ENCODE measurements around the gene SPINK1. TPM values are rescaled to one million over a fixed set of nuclear protein-coding genes. Genes with fewer than 3 reads are reported as not detected.
A peak's percentile ranks its signal among the peaks of the same experiment; 100 is the strongest.

Gene SPINK1
- total and polyA plus RNA-seq, 2 donors (not counting 1 experiment from before 2014, with no cell fraction given), result not detected

DNA sequence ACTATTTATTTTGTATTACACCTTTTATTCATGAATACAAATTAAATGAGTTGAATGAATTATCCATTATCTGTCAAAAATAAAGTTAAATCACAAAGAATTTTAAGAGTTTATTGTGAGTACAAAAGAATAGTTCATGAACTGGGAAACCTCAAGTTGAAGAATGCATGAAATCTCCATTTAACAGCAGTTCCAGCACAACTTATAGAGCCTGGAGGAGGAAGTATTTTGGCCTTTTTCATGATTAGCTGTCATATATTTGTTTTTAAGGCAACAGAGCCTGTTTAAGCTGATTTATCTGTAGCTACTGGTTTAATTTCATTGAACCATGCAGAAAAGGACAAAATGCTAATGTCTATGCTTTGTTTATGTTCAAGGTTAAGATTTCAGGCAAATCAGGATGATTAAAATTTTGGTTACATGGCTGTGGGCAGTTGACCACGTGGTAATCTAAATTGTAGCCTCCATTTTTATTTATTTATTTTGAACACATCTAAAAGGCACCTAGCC, 12.2 kb downstream of the SPINK1 start:
- Histone ChIP-seq H4K20me1 (ENCODE audit: control insufficient read depth, extremely low read depth, insufficient read depth, low read length) (no peaks in the 10 kb centered on the region), H3K4me3 (replicated peaks in 1 of 4; ENCODE audit: control extremely low read depth in 1 of 4, insufficient read depth in 1 of 4, low read depth in 3 of 4, low read length in 4 of 4) (no peak overlapping the region), H3K27ac (ENCODE audit: insufficient read depth, low read length) (no peak overlapping the region), H3K79me2 (ENCODE audit: control insufficient read depth, insufficient read depth, low read length) (no peaks in the 10 kb centered on the region), H3K36me3 (ENCODE audit: control insufficient read depth, insufficient read depth, low read length) (no peaks in the 10 kb centered on the region), H2AFZ (ENCODE audit: low read length) (no peak overlapping the region), H3K9me3 (ENCODE audit: control insufficient read depth, insufficient read depth, low read depth, low read length) (no peaks in the 10 kb centered on the region), H3K4me1 (ENCODE audit: control insufficient read depth, extremely low read depth, insufficient read depth, low read length) (no peaks in the 10 kb centered on the region), H3K9ac (ENCODE audit: insufficient read depth, low read length) (no peak overlapping the region), H3K27me3 (ENCODE audit: control insufficient read depth, insufficient read depth, low read length) (no peaks in the 10 kb centered on the region), H3K4me2 (ENCODE audit: extremely low read depth, insufficient read depth, low read length) (no peak overlapping the region)
- TF ChIP-seq, protein P1, sequence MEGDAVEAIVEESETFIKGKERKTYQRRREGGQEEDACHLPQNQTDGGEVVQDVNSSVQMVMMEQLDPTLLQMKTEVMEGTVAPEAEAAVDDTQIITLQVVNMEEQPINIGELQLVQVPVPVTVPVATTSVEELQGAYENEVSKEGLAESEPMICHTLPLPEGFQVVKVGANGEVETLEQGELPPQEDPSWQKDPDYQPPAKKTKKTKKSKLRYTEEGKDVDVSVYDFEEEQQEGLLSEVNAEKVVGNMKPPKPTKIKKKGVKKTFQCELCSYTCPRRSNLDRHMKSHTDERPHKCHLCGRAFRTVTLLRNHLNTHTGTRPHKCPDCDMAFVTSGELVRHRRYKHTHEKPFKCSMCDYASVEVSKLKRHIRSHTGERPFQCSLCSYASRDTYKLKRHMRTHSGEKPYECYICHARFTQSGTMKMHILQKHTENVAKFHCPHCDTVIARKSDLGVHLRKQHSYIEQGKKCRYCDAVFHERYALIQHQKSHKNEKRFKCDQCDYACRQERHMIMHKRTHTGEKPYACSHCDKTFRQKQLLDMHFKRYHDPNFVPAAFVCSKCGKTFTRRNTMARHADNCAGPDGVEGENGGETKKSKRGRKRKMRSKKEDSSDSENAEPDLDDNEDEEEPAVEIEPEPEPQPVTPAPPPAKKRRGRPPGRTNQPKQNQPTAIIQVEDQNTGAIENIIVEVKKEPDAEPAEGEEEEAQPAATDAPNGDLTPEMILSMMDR (conservative IDR thresholded peaks at IDR 0.05 in 1 of 2, IDR thresholded peaks at IDR 0.05 in 1 of 2; ENCODE audit: low read depth in 1 of 2, low read length in 2 of 2), result no peak
- TF ChIP-seq EZH2 (IDR thresholded peaks at IDR 0.05; ENCODE audit: low read length, missing control alignments), result no peak
- DNase-seq (ENCODE audit: low read depth in 2 of 2), result no peak

DNA sequence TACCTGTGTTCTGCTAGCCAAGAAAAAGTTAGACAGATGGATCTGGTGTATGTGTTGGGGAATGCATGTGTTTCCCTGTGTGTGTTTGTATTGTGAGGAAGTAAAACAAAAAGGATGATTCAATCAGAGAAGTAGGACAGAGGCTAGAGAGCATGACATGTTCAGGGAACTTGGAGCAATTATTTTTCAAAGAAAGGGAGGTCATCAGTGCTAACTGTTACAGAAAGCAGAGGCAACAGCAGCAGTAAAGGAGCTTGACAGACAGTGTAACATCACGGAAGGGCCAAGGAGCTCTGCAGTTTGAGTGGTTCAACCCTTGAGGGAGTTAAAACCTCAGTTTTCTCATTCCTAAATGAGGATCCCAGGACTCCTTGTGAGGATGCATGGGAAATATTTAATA, 13.2 kb downstream of the SPINK1 start:
- Histone ChIP-seq H3K27me3 (ENCODE audit: control insufficient read depth, insufficient read depth, low read length) (no peaks in the 10 kb centered on the region), H3K27ac (ENCODE audit: insufficient read depth, low read length) (no peak overlapping the region), H2AFZ (ENCODE audit: low read length) (no peak overlapping the region), H4K20me1 (ENCODE audit: control insufficient read depth, extremely low read depth, insufficient read depth, low read length) (no peaks in the 10 kb centered on the region), H3K4me2 (ENCODE audit: extremely low read depth, insufficient read depth, low read length) (no peak overlapping the region), H3K36me3 (ENCODE audit: control insufficient read depth, insufficient read depth, low read length) (no peaks in the 10 kb centered on the region), H3K4me3 (replicated peaks in 1 of 4; ENCODE audit: control extremely low read depth in 1 of 4, insufficient read depth in 1 of 4, low read depth in 3 of 4, low read length in 4 of 4) (no peak overlapping the region), H3K9ac (ENCODE audit: insufficient read depth, low read length) (no peak overlapping the region), H3K9me3 (ENCODE audit: control insufficient read depth, insufficient read depth, low read depth, low read length) (no peaks in the 10 kb centered on the region), H3K79me2 (ENCODE audit: control insufficient read depth, insufficient read depth, low read length) (no peaks in the 10 kb centered on the region), H3K4me1 (ENCODE audit: control insufficient read depth, extremely low read depth, insufficient read depth, low read length) (no peaks in the 10 kb centered on the region)
- TF ChIP-seq, protein P1 (conservative IDR thresholded peaks at IDR 0.05 in 1 of 2, IDR thresholded peaks at IDR 0.05 in 1 of 2; ENCODE audit: low read depth in 1 of 2, low read length in 2 of 2), result no peak
- no peak for TF ChIP-seq EZH2 (IDR thresholded peaks at IDR 0.05; ENCODE audit: low read length, missing control alignments)
- peak in 1 of 2 donors; percentile 20 for DNase-seq (ENCODE audit: low read depth in 2 of 2)

DNA sequence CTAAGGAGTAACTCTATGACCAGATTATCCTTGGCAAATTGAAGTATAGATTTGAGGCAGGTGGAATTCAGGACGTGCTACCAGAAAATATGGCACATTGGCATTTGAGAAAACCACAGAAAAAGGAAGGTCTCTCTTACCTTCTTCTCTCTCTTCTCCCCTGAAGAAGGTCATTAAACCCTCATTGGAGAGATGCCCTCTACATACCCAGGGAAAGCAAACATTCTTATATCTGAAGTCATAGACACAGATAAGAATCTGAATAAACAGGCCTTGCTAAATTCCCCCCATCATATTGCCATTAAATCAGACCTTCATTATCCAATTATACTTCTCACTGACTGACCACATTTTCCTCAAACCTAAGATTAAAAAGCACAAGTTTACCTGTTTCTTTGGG, 17.8 kb downstream of the SPINK1 start:
- H2AFZ ChIP-seq (ENCODE audit: low read length), result no peak overlapping the region
- no peak overlapping the region for H3K9ac ChIP-seq (ENCODE audit: insufficient read depth, low read length)
- no peak overlapping the region for H3K4me3 ChIP-seq (replicated peaks in 1 of 4; ENCODE audit: control extremely low read depth in 1 of 4, insufficient read depth in 1 of 4, low read depth in 3 of 4, low read length in 4 of 4)
- no peak overlapping the region for H3K4me2 ChIP-seq (ENCODE audit: extremely low read depth, insufficient read depth, low read length)
- H3K27ac ChIP-seq (ENCODE audit: insufficient read depth, low read length), result no peak overlapping the region
- no peaks in the 10 kb centered on the region for H3K9me3 ChIP-seq (ENCODE audit: control insufficient read depth, insufficient read depth, low read depth, low read length)
- peak in 1 of 2 donors; percentile 3 for DNase-seq (ENCODE audit: low read depth in 2 of 2)
- H3K4me1 ChIP-seq (ENCODE audit: control insufficient read depth, extremely low read depth, insufficient read depth, low read length), result no peaks in the 10 kb centered on the region
- no peak for TF ChIP-seq EZH2 (IDR thresholded peaks at IDR 0.05; ENCODE audit: low read length, missing control alignments)
- TF ChIP-seq, protein P1 (conservative IDR thresholded peaks at IDR 0.05 in 1 of 2, IDR thresholded peaks at IDR 0.05 in 1 of 2; ENCODE audit: low read depth in 1 of 2, low read length in 2 of 2), result no peak
- H4K20me1 ChIP-seq (ENCODE audit: control insufficient read depth, extremely low read depth, insufficient read depth, low read length), result no peaks in the 10 kb centered on the region
- H3K79me2 ChIP-seq (ENCODE audit: control insufficient read depth, insufficient read depth, low read length), result no peaks in the 10 kb centered on the region
- H3K27me3 ChIP-seq (ENCODE audit: control insufficient read depth, insufficient read depth, low read length), result no peaks in the 10 kb centered on the region
- H3K36me3 ChIP-seq (ENCODE audit: control insufficient read depth, insufficient read depth, low read length), result no peaks in the 10 kb centered on the region

Data from fibroblast of lung (primary cell).